Stimulated activated CD4-positive, alpha-beta T cell treated with anti-CD3 and anti-CD28 coated beads, Interleukin-4, amount 100 ng/mL, for 1 hour (primary cell): Measurements from ENCODE around the gene HSD3B2.
"Not testable (repeated sequence)": the region's sequence is repeated elsewhere in the genome, so short reads cannot be mapped to it uniquely, and the experiment has no call there.

Source experiments
- DNase-seq: peaks from one replicate; pipeline ENCODE4 v3.0.0-alpha.2; 2020

HSD3B2 gene

GRCh38 chr1:119414950-119415349 is at the start of gene HSD3B2:
Gene HSD3B2 (plus strand): TSS chr1:119415150. CDS start chr1:119415420, 270 bp downstream.
- DNase-seq: no peak

GRCh38 chr1:119366424-119366823 is 48.5 kb upstream of the HSD3B2 start:
- DNase-seq: no peak

GRCh38 chr1:119367432-119368124 is 47.4 kb upstream of the HSD3B2 start:
- no peak for DNase-seq

- no peak for DNase-seq
Measured at GRCh38 chr1:119368554-119368953, 46.4 kb upstream of the HSD3B2 start, which contains the start of gene HAO2. Gene HAO2 (plus strand): TSS chr1:119368785. CDS start chr1:119381086, 12,301 bp downstream.

- no peak for DNase-seq
Measured at GRCh38 chr1:119370748-119371147, 44.2 kb upstream of the HSD3B2 start.

- DNase-seq: no peak
Measured at GRCh38 chr1:119371815-119372214, 43.1 kb upstream of the HSD3B2 start.

- no peak for DNase-seq
Measured at GRCh38 chr1:119372503-119373086, 42.4 kb upstream of the HSD3B2 start.

- no peak for DNase-seq
Measured at GRCh38 chr1:119373465-119373864, 41.5 kb upstream of the HSD3B2 start.

- no peak for DNase-seq
Measured at GRCh38 chr1:119374208-119374874, 40.6 kb upstream of the HSD3B2 start.

GRCh38 chr1:119375366-119375765 is 39.6 kb upstream of the HSD3B2 start:
- DNase-seq: no peak

GRCh38 chr1:119376594-119376993 is 38.4 kb upstream of the HSD3B2 start:
- no peak for DNase-seq

GRCh38 chr1:119377594-119377993 is 37.4 kb upstream of the HSD3B2 start:
- not testable (repeated sequence) for DNase-seq

GRCh38 chr1:119379117-119379516 is 35.8 kb upstream of the HSD3B2 start:
- no peak for DNase-seq

- no peak for DNase-seq
Measured at GRCh38 chr1:119380304-119380703, 34.6 kb upstream of the HSD3B2 start.

GRCh38 chr1:119380983-119381662 is 33.8 kb upstream of the HSD3B2 start:
- DNase-seq: no peak

GRCh38 chr1:119384591-119384990 is 30.4 kb upstream of the HSD3B2 start:
- no peak for DNase-seq

GRCh38 chr1:119385650-119386049 is 29.3 kb upstream of the HSD3B2 start:
- no peak for DNase-seq

- no peak for DNase-seq
Measured at GRCh38 chr1:119387858-119388257, 27.1 kb upstream of the HSD3B2 start.

- no peak for DNase-seq
Measured at GRCh38 chr1:119388450-119388849, 26.5 kb upstream of the HSD3B2 start.

- DNase-seq: no peak
Measured at GRCh38 chr1:119390526-119390925, 24.4 kb upstream of the HSD3B2 start.

GRCh38 chr1:119391749-119392148 is 23.2 kb upstream of the HSD3B2 start:
- DNase-seq: no peak

GRCh38 chr1:119394085-119394484 is 20.9 kb upstream of the HSD3B2 start:
- DNase-seq: no peak

GRCh38 chr1:119396982-119397381 is 18.0 kb upstream of the HSD3B2 start:
- no peak for DNase-seq

- DNase-seq: no peak
Measured at GRCh38 chr1:119397986-119398385, 17.0 kb upstream of the HSD3B2 start.
